HG02938 (cell line): ENCODE measurements around the gene NPTX1.

Experiments used
- ATAC-seq: cut with Tn5 transposase; IDR thresholded peaks from one replicate; pipeline ENCODE4 v1.9.1; 2021; ENCODE audit warnings: mild to moderate bottlenecking, moderate library complexity; ENCODE audit not compliant: unreplicated experiment

Gene NPTX1

GRCh38 chr17:80481284-80482057 is 5.1 kb upstream of the NPTX1 start:
- ATAC-seq, result no peak

- ATAC-seq, result no peak
Observed at GRCh38 chr17:80480248-80480647, 3.8 kb upstream of the NPTX1 start.

GRCh38 chr17:80479246-80479566 is 2.8 kb upstream of the NPTX1 start:
- ATAC-seq, result no peak

GRCh38 chr17:80478487-80479245 is 2.3 kb upstream of the NPTX1 start:
- no peak for ATAC-seq

GRCh38 chr17:80477647-80478478 is 1.5 kb upstream of the NPTX1 start:
- no peak for ATAC-seq

GRCh38 chr17:80476877-80477646 is 655 bp upstream of the NPTX1 start:
- no peak for ATAC-seq

GRCh38 chr17:80474961-80475909 is 1.2 kb downstream of the NPTX1 start:
- no peak for ATAC-seq

- no peak for ATAC-seq
Observed at GRCh38 chr17:80474231-80474960, 2.0 kb downstream of the NPTX1 start.

- no peak for ATAC-seq
Observed at GRCh38 chr17:80473701-80474100, 2.7 kb downstream of the NPTX1 start.

GRCh38 chr17:80472996-80473395 is 3.4 kb downstream of the NPTX1 start:
- no peak for ATAC-seq

- ATAC-seq, result no peak
Observed at GRCh38 chr17:80471922-80472321, 4.5 kb downstream of the NPTX1 start.

GRCh38 chr17:80470603-80471002 is 5.8 kb downstream of the NPTX1 start:
- no peak for ATAC-seq

- ATAC-seq, result no peak
Observed at GRCh38 chr17:80469667-80470066, 6.7 kb downstream of the NPTX1 start.

GRCh38 chr17:80468781-80469493 is 7.5 kb downstream of the NPTX1 start:
- ATAC-seq, result no peak

GRCh38 chr17:80468242-80468641 is 8.2 kb downstream of the NPTX1 start:
- ATAC-seq, result no peak

- no peak for ATAC-seq
Observed at GRCh38 chr17:80466188-80466705, 10.2 kb downstream of the NPTX1 start.

GRCh38 chr17:80465327-80465974 is 11.0 kb downstream of the NPTX1 start:
- no peak for ATAC-seq

- no peak for ATAC-seq
Observed at GRCh38 chr17:80464486-80464885, 11.9 kb downstream of the NPTX1 start.
